GM10248 (cell line): ENCODE results near the gene TAPBP.

Source experiments
- CTCF ChIA-PET: fragments of 300-600 bp; sonication (Branson Sonifier 250); formaldehyde crosslinking; extraction: SDS; loops from one replicate; lab custom pipeline; 2021; ENCODE audit warnings: antibody characterized with exemption; lab: Yijun Ruan, JAX
- POLR2A ChIA-PET: fragments of 350-650 bp; sonication (Branson Sonifier 250); formaldehyde crosslinking; extraction: SDS; loops from one replicate; lab custom pipeline; 2020; ENCODE audit warnings: antibody characterized with exemption; lab: Yijun Ruan, JAX
- DNase-seq: peaks from one replicate; pipeline ENCODE4 v3.0.0; 2012; ENCODE audit errors: extremely low spot score
- CTCF ChIP-seq: IDR thresholded peaks from 2 replicates; pipeline ENCODE4 v1.5.1; 2012; ENCODE audit warnings: mild to moderate bottlenecking, low read depth; ENCODE audit errors: extremely low read depth, missing control alignments, control extremely low read depth

Gene TAPBP

DNA sequence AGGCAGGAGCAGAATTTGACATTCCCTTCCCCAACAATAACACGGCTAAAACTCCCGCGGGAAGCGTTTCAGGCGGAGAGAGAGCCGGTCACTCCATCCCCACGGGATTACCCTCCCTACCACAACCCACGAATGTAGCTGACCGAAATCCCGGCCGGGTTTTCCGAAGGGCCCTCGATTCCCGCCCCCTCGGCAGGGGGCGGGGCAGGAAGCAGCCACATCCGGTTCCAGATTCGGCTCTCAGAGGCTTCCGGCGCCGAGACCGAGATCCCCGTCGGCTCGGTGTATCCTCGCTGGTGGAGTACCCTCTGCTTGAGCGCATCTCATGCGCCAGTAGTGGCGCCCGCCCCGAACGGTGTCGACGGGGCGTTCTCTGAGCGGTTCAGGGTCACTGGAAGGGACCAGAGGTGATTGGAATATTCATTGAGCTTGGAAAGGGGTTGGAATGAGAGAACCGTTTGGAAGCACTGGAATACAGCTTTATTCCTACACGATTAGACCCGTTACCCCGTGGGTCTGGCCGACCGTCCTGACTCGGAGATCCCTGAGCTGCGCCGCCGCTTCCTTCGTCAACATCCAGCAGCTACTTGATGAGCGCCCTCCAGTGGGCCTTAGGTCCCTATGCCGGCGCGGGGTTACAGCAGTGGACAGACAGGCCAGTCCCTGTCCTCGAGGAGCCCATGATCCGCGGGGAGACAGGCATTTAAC is 14.5 kb downstream of the TAPBP start:
- peak; percentile 76 for TF ChIP-seq CTCF
- ChIA-PET CTCF (interaction anchor here (0.8 to 2.7 kb wide), 17 partner anchors 9 to 108 kb away, joined by 3 to 15 read pairs (median 4); partner anchors contain the start of genes B3GALT4, RPS18, VPS52 and WDR46), POLR2A (interaction anchor here (0.7 to 3.3 kb wide), 7 partner anchors 10 to 27 kb away, joined by 3 to 17 read pairs (median 6); partner anchors contain the start of genes B3GALT4, PFDN6, RPS18 and VPS52)

DNA sequence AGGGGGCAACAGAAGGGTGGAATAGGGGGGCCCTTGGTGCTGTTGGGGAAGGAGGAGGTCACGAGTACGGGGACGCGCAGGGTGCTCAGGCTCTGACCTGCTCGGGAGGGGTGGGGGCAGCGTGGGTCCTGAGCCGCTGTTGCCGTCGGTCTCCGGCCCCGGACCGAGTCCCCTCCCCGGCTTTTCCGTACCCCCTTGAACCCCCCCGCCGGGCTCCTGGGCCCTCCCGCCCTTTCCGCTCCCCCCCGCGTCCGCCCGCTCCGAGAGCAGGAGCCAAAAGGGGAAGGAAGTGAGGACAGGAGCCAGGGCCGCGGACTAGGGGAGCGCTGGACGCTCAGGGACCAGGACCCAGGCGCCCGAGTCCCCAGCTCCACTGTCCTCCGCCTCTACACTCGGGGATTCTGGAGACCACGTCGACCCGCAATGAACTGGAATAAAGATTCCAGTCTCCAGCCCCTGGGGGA is 15.1 kb downstream of the TAPBP start, which contains the start of gene RGL2:
Gene RGL2, minus strand, starts transcription at position 170 of the 464 bp plus-strand sequence. CDS start 332 bp downstream, outside the sequence.
- no peak for TF ChIP-seq CTCF

More for the DNA sequence above, 14.5 kb downstream of the TAPBP start:
- DNase-seq, result peak; percentile 92

GRCh38 chr6:33297956-33298772 is 15.7 kb downstream of the TAPBP start:
- no peak for TF ChIP-seq CTCF
- CTCF ChIA-PET, result interaction anchor here (0.8 to 2.1 kb wide), 7 partner anchors 10 to 27 kb away, joined by 3 to 15 read pairs (median 8); partner anchors contain the start of genes B3GALT4, RPS18, VPS52 and WDR46
- DNase-seq, result peak; percentile 85
- POLR2A ChIA-PET, result interaction anchor here (1.0 to 3.3 kb wide), 4 partner anchors 9 to 26 kb away, joined by 5 to 17 read pairs (median 10); partner anchors contain the start of genes B3GALT4, RPS18, VPS52 and WDR46

More for the DNA sequence above, 15.1 kb downstream of the TAPBP start, which contains the start of gene RGL2:
- ChIA-PET CTCF (interaction anchor here (0.8 to 2.7 kb wide), 15 partner anchors 10 to 108 kb away, joined by 3 to 15 read pairs (median 4); partner anchors contain the start of genes B3GALT4, RPS18, VPS52 and WDR46), POLR2A (interaction anchor here (0.7 to 3.3 kb wide), 6 partner anchors 10 to 27 kb away, joined by 3 to 17 read pairs (median 6); partner anchors contain the start of genes B3GALT4, PFDN6, RPS18 and VPS52)
- DNase-seq, result peak; percentile 67

DNA sequence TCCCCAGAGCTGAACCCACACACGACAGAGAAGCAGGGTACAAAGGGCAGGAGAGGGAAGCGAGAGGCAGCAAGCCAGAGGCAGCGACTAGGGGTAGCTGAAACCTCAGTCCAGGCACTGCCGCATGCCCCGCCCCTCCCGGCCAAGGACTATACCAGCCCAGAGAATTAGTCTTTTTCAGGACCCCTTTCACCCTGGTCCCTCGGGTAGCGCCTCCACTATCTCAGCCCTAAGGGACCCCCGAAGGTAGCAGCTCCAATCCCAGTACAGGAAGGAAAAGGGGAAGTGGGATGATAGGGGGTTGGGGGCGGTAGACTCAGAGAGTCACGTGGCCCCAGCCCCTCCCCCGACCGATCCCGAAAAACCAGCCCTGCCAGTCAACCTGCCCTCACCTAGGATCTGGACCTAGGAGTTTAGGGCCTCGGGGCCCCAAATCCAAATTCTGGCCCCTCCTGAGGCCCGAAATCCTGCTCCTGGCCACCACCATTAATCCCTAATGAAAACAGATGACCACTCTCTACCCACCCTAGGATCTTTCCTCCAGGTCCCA is 16.4 kb downstream of the TAPBP start:
- ChIA-PET CTCF (interaction anchor here (1.6 to 2.1 kb wide), 2 partner anchors 18 to 20 kb away, joined by 6 to 8 read pairs; partner anchors contain the start of gene B3GALT4), POLR2A (interaction anchor here (1.0 to 3.3 kb wide), 4 partner anchors 9 to 26 kb away, joined by 5 to 17 read pairs (median 10); partner anchors contain the start of genes B3GALT4, RPS18, VPS52 and WDR46)
- DNase-seq, result peak; percentile 57

More for the DNA sequence above, 16.4 kb downstream of the TAPBP start:
- no peak for TF ChIP-seq CTCF
